WI38 (cell line): ENCODE data around the gene HDAC7.

Source experiments
- H3K4me3 ChIP-seq: 2 replicates; pipeline ENCODE4 v1.5.1; 2011; ENCODE audit warnings: low read depth, mild to moderate bottlenecking, control low read depth, low read length
- CTCF ChIP-seq: IDR thresholded peaks from 2 replicates; pipeline ENCODE4 v1.5.1; 2012; ENCODE audit warnings: low read depth, mild to moderate bottlenecking, control low read depth, low read length

The HDAC7 gene

GRCh38 chr12:47739979-47740378 lies 79.7 kb downstream of the HDAC7 start:
- no peak overlapping the region for H3K4me3 ChIP-seq
- TF ChIP-seq CTCF = no peak

GRCh38 chr12:47739297-47739696 lies 80.4 kb downstream of the HDAC7 start:
- no peak overlapping the region for H3K4me3 ChIP-seq
- TF ChIP-seq CTCF = no peak

- no peak for TF ChIP-seq CTCF
- no peak overlapping the region for H3K4me3 ChIP-seq
These were observed 81.6 kb downstream of the HDAC7 start for GRCh38 chr12:47737936-47738594.

GRCh38 chr12:47736877-47737676 lies 82.6 kb downstream of the HDAC7 start:
- H3K4me3 ChIP-seq = no peak overlapping the region
- no peak for TF ChIP-seq CTCF

- no peak for TF ChIP-seq CTCF
- H3K4me3 ChIP-seq = no peak overlapping the region
These were observed 83.5 kb downstream of the HDAC7 start for GRCh38 chr12:47736216-47736615.

DNA sequence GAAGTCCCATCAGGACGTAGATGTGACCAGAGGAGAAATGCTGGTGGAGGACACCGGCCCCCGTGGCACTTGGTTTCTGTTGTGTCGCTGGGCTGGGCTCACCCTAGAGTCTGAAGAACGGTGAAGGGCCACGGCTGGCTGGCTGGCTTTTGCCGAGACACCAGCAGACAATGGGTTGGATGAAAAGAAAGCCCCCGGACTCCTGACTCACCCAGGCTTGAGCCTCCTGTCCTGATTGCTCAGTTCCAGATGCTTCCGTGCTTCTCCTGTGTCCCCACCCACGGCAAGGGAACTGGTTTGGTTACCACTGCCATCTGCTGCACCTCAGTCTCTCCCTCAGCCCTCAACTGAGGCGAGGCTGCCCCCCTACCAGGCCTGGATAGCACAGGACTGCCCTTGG lies 84.1 kb downstream of the HDAC7 start:
- no peak overlapping the region for H3K4me3 ChIP-seq
- TF ChIP-seq CTCF = no peak
